ENCODE measurements around the gene CDC42BPA. TPM values are rescaled to one million over a fixed set of nuclear protein-coding genes. Genes with fewer than 3 reads are reported as not detected.

The CDC42BPA gene
- total and polyA plus RNA-seq, 2 of the 8 experiments (the other 6 are each of a cell fraction or from before 2014, with no cell fraction given), result 7.1 to 28.5 TPM

DNA sequence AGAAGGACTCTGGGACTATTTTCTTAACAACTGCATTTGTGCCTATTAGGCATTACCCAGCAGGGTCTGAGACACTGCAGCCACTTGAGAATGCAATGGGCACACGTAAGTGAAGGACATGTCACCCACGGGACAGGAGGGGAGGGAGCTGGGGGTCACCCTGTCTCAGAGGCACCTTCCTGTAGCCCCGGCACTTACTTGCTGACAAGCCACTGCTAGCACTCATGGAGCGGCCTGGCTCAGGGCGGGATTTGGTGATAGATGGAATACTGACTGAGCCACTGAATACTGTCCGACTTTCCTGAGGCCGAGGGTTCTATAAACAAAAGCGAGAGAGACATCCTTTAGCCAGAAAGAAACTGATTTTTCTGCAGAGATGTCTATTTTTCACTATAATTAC, 313.5 kb downstream of the CDC42BPA start:
- Histone ChIP-seq H3K9me3 (ENCODE audit: insufficient read depth in 2 of 2, low read depth in 1 of 2, low read length in 1 of 2) (no peaks in the 10 kb centered on the region), H2BK15ac (ENCODE audit: low read length) (no peak overlapping the region), H3K23ac (ENCODE audit: insufficient read length) (no peak overlapping the region), H3K27me3 (replicated peaks in 1 of 4; ENCODE audit: control insufficient read depth in 3 of 4, extremely low read depth in 1 of 4, insufficient read depth in 3 of 4, low read length in 3 of 4) (no peaks in the 10 kb centered on the region), H3K18ac (ENCODE audit: extremely low read depth, low read length) (no peak overlapping the region), H3K36me3 (ENCODE audit: control insufficient read depth in 2 of 4, insufficient read depth in 4 of 4, low read length in 3 of 4) (no peaks in the 10 kb centered on the region), H4K91ac (replicated peaks; ENCODE audit: insufficient read length, low read length) (no peak overlapping the region), H4K20me1 (replicated peaks in 1 of 2; ENCODE audit: control insufficient read depth in 1 of 2, insufficient read depth in 2 of 2, low read length in 2 of 2) (peaks cover 0 to 3% of the 10 kb centered on the region in 2 experiments), H3K4ac (replicated peaks; ENCODE audit: insufficient read length, low read depth, low read length) (no peak overlapping the region), H3K14ac (ENCODE audit: insufficient read length) (no peak overlapping the region), H2AK5ac (ENCODE audit: low read depth, low read length) (no peak overlapping the region), H3K9ac (replicated peaks in 1 of 4; ENCODE audit: extremely low read depth in 1 of 4, low read depth in 3 of 4, low read length in 3 of 4) (no peak overlapping the region), H3K4me2 (ENCODE audit: insufficient read depth in 1 of 2, low read depth in 2 of 2, low read length in 2 of 2) (no peak overlapping the region), H4K8ac (ENCODE audit: extremely low read depth, insufficient read depth, low read length) (no peak overlapping the region; the same call in 1 of the 2 replicates), H2BK12ac (ENCODE audit: low read depth, low read length) (no peak overlapping the region), H3K79me1 (ENCODE audit: low read depth, low read length) (no peaks in the 10 kb centered on the region), H3K56ac (replicated peaks; ENCODE audit: insufficient read length, low read depth, low read length) (no peak overlapping the region), H2BK120ac (replicated peaks; ENCODE audit: low read depth, low read length) (no peak overlapping the region), H2BK5ac (ENCODE audit: low read depth, low read length) (no peak overlapping the region), H3K27ac (ENCODE audit: low read depth, low read length) (no peak overlapping the region), H3K79me2 (ENCODE audit: control insufficient read depth in 1 of 2, insufficient read depth in 2 of 2, low read length in 2 of 2) (no peaks in the 10 kb centered on the region), H3K4me3 (ENCODE audit: extremely low read depth in 1 of 4, insufficient read depth in 2 of 4, low read depth in 3 of 4, low read length in 4 of 4) (no peak overlapping the region), H3K4me1 (replicated peaks in 1 of 4; ENCODE audit: control insufficient read depth in 3 of 4, insufficient read depth in 4 of 4, low read length in 3 of 4) (no peaks in the 10 kb centered on the region), H2AFZ (ENCODE audit: low read length) (no peak overlapping the region), H4K5ac (ENCODE audit: insufficient read length, low read depth, low read length) (no peak overlapping the region), H3K23me2 (ENCODE audit: low read depth, low read length) (no peaks in the 10 kb centered on the region), H2BK20ac (ENCODE audit: low read length) (no peak overlapping the region)
- WGBS, 2 experiments (ENCODE audit: extremely low coverage in 1 of 2, insufficient coverage in 1 of 2, insufficient read length in 1 of 2, insufficient replicate concordance in 2 of 2, low coverage in 1 of 2, low lambda C conversion rate in 2 of 2, missing lambda C conversion rate in 1 of 2), result 95% methylated on average over 8 of the region's 8 CpGs; no CpG with 5 or more reads in 1 of the 2 experiments
- FAIRE-seq, result no peak
- ChIA-PET CTCF (ENCODE audit: partially characterized antibody) (no interaction called here), POLR2A (ENCODE audit: partially characterized antibody) (no interaction called here)
- TF ChIP-seq RBBP5 (IDR thresholded peaks at IDR 0.05; ENCODE audit: borderline replicate concordance, low read depth, low read length) (no peak), CTCF (IDR thresholded peaks at IDR 0.05; ENCODE audit: control extremely low read depth in 1 of 3, insufficient read depth in 1 of 3, low read depth in 1 of 3, low read length in 3 of 3) (no peak), USF2 (IDR thresholded peaks at IDR 0.05; ENCODE audit: low read length) (no peak), GABPA (IDR thresholded peaks at IDR 0.05; ENCODE audit: borderline replicate concordance, insufficient read depth, low read length) (no peak), HDAC2 (IDR thresholded peaks at IDR 0.05; ENCODE audit: borderline replicate concordance in 1 of 2, low read depth in 2 of 2, low read length in 2 of 2) (no peak), FOSL1 (IDR thresholded peaks at IDR 0.05; ENCODE audit: insufficient read depth, low read depth, low read length) (no peak)
- TF ChIP-seq, protein P1, sequence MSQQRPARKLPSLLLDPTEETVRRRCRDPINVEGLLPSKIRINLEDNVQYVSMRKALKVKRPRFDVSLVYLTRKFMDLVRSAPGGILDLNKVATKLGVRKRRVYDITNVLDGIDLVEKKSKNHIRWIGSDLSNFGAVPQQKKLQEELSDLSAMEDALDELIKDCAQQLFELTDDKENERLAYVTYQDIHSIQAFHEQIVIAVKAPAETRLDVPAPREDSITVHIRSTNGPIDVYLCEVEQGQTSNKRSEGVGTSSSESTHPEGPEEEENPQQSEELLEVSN (IDR thresholded peaks at IDR 0.05), result no peak
- DNase-seq (ENCODE audit: low read depth in 1 of 2, low spot score in 2 of 2), result no peak

All from H1 (cell line).